HL-60 (cell line): Measurements from ENCODE around the gene PRPS1L1.

Experiments used
- CTCF ChIP-seq: IDR thresholded peaks from one replicate; pipeline ENCODE4 v1.5.1; 2011; ENCODE audit warnings: low read length, control low read depth, inconsistent platforms; ENCODE audit not compliant: insufficient read depth
- GABPA ChIP-seq: IDR thresholded peaks from 2 replicates; pipeline ENCODE4 v1.6.1; 2012; ENCODE audit warnings: low read depth
- REST ChIP-seq: IDR thresholded peaks from 2 replicates; pipeline ENCODE4 v1.6.1; 2012; ENCODE audit warnings: low read depth; ENCODE audit not compliant: insufficient replicate concordance

DNA sequence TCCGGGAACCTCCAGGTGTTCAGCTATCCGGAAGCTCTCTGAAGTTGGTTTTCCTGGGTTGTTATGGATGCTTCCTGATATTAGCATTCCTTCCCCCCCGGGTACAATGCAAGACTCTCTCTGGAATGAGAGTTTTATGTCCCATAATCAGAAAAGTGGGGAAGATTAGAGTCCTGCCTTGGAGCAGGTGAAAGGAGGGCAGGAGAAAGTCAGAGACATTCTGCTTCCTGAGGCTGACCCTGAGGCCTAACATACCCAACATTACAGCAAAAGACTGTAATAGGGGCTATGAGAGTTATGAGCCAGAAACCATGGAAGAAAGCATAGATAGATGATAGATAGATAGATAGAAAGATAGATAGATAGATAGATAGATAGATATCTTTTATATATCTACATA lies 36.9 kb downstream of the PRPS1L1 start:
- TF ChIP-seq REST: no peak
- no peak for TF ChIP-seq CTCF
- TF ChIP-seq GABPA: no peak
